NCI-H774 (cell line): ENCODE measurements around the gene PHACTR3.

Source experiments
- DNase-seq: peaks from one replicate; lab custom pipeline; 2025; lab: John Stamatoyannopoulos, UW

The PHACTR3 gene

GRCh38 chr20:59777814-59778575, 173.7 kb downstream of the PHACTR3 start:
- DNase-seq, result no peak

- no peak for DNase-seq
Measured at GRCh38 chr20:59778615-59779200, 174.4 kb downstream of the PHACTR3 start.

GRCh38 chr20:59779656-59780380, 175.5 kb downstream of the PHACTR3 start:
- DNase-seq, result no peak

- DNase-seq, result no peak
Measured at GRCh38 chr20:59780494-59781185, 176.3 kb downstream of the PHACTR3 start.

GRCh38 chr20:59781226-59781625, 176.9 kb downstream of the PHACTR3 start:
- DNase-seq, result no peak

- DNase-seq, result peak; percentile 58
Measured at GRCh38 chr20:59782986-59783640, 178.8 kb downstream of the PHACTR3 start.

GRCh38 chr20:59783641-59784010, 179.3 kb downstream of the PHACTR3 start:
- DNase-seq, result no peak

- no peak for DNase-seq
Measured at GRCh38 chr20:59784365-59784764, 180.0 kb downstream of the PHACTR3 start.

GRCh38 chr20:59784791-59785668, 180.7 kb downstream of the PHACTR3 start:
- no peak for DNase-seq

- DNase-seq, result no peak
Measured at GRCh38 chr20:59785669-59785959, 181.3 kb downstream of the PHACTR3 start.

- DNase-seq, result peak; percentile 9
Measured at GRCh38 chr20:59785986-59786795, 181.9 kb downstream of the PHACTR3 start.

GRCh38 chr20:59786801-59787537, 182.6 kb downstream of the PHACTR3 start:
- DNase-seq, result no peak

- DNase-seq, result no peak
Measured at GRCh38 chr20:59787538-59787890, 183.2 kb downstream of the PHACTR3 start.

- no peak for DNase-seq
Measured at GRCh38 chr20:59788196-59788735, 183.9 kb downstream of the PHACTR3 start.

GRCh38 chr20:59788811-59789397, 184.6 kb downstream of the PHACTR3 start:
- DNase-seq, result no peak

GRCh38 chr20:59789686-59790085, 185.3 kb downstream of the PHACTR3 start:
- DNase-seq, result no peak

- no peak for DNase-seq
Measured at GRCh38 chr20:59790346-59790745, 186.0 kb downstream of the PHACTR3 start.

GRCh38 chr20:59792300-59792699, 188.0 kb downstream of the PHACTR3 start:
- DNase-seq, result no peak

- no peak for DNase-seq
Measured at GRCh38 chr20:59794555-59794954, 190.2 kb downstream of the PHACTR3 start.
